MM.1S (cell line): ENCODE data around the gene CDRT4.

ENCODE experiments used
- DNase-seq: peaks from one replicate; pipeline ENCODE4 v3.0.0-alpha.2; 2015
- H2AFZ ChIP-seq: fragments of 300-600 bp; sonication (generic); 2 replicates; pipeline ENCODE4 v1.6.0; 2016; ENCODE audit warnings: antibody characterized with exemption, low read length
- H3F3A ChIP-seq: fragments of 300-600 bp; sonication (generic); 2 replicates; pipeline ENCODE4 v1.6.1; 2016; ENCODE audit warnings: mild to moderate bottlenecking, antibody characterized with exemption, low read length, moderate library complexity, mixed read lengths; ENCODE audit not compliant: insufficient read depth
- H3K27ac ChIP-seq: fragments of 300-600 bp; sonication (generic); 2 replicates; pipeline ENCODE4 v1.5.1; 2016; ENCODE audit warnings: mild to moderate bottlenecking, low read length
- H3K27me3 ChIP-seq: fragments of 300-600 bp; sonication (generic); replicated peaks from 2 replicates; pipeline ENCODE4 v1.6.0; 2016; ENCODE audit warnings: low read length; ENCODE audit not compliant: insufficient read depth
- H3K36me3 ChIP-seq: fragments of 300-600 bp; sonication (generic); replicated peaks from 2 replicates; pipeline ENCODE4 v1.6.1; 2016; ENCODE audit warnings: mild to moderate bottlenecking, low read length, mixed read lengths; ENCODE audit not compliant: insufficient read depth
- H3K4me1 ChIP-seq: fragments of 300-600 bp; sonication (generic); 2 replicates; pipeline ENCODE4 v1.6.1; 2016; ENCODE audit warnings: low read length, mixed read lengths
- H3K4me2 ChIP-seq: fragments of 300-600 bp; sonication (generic); 2 replicates; pipeline ENCODE4 v1.6.0; 2016; ENCODE audit warnings: low read depth, low read length
- H3K4me3 ChIP-seq: fragments of 300-600 bp; sonication (generic); 2 replicates; pipeline ENCODE4 v1.5.1; 2016; ENCODE audit warnings: low read length, mixed read lengths
- H3K79me2 ChIP-seq: fragments of 300-600 bp; sonication (generic); 2 replicates; pipeline ENCODE4 v1.6.1; 2016; ENCODE audit warnings: mixed run types, low read length, mixed read lengths
- H3K9ac ChIP-seq: fragments of 300-600 bp; sonication (generic); 2 replicates; pipeline ENCODE4 v1.6.1; 2016; ENCODE audit warnings: low read length, mixed read lengths
- H3K9me2 ChIP-seq: fragments of 300-600 bp; sonication (generic); replicated peaks from 2 replicates; pipeline ENCODE4 v1.6.1; 2016; ENCODE audit warnings: mild to moderate bottlenecking, low read length, mixed read lengths; ENCODE audit not compliant: insufficient read depth
- H3K9me3 ChIP-seq: fragments of 300-600 bp; sonication (generic); replicated peaks from 2 replicates; pipeline ENCODE4 v1.6.1; 2016; ENCODE audit warnings: mild to moderate bottlenecking, low read length, mixed read lengths; ENCODE audit not compliant: insufficient read depth
- H4K20me1 ChIP-seq: fragments of 300-600 bp; sonication (generic); 2 replicates; pipeline ENCODE4 v1.6.1; 2016; ENCODE audit warnings: mild to moderate bottlenecking, low read length, moderate library complexity, mixed read lengths; ENCODE audit not compliant: insufficient read depth
- CTCF ChIP-seq: fragments of 300-600 bp; sonication (generic); IDR thresholded peaks from 2 replicates; pipeline ENCODE4 v1.5.1; 2016; ENCODE audit warnings: antibody characterized with exemption, low read length, mixed read lengths
- EZH2 ChIP-seq: fragments of 300-600 bp; sonication (generic); optimal IDR thresholded peaks from 2 replicates; pipeline ENCODE3; 2017; ENCODE audit warnings: low read depth, mild to moderate bottlenecking, antibody characterized with exemption, low read length, mixed read lengths
- EZH2phosphoT487 ChIP-seq: fragments of 300-600 bp; sonication (generic); IDR thresholded peaks from 2 replicates; pipeline ENCODE4 v1.6.1; 2018; ENCODE audit warnings: antibody characterized with exemption, low read length

Gene CDRT4

GRCh38 chr17:15413101-15413771 lies 54.2 kb downstream of the CDRT4 start:
- TF ChIP-seq EZH2 (no peak), EZH2phosphoT487 (no peak), CTCF (no peak)
- no peaks in the 10 kb centered on the region for H3K36me3 ChIP-seq
- H3K27ac ChIP-seq: no peak overlapping the region

GRCh38 chr17:15412606-15413005 lies 54.8 kb downstream of the CDRT4 start:
- TF ChIP-seq EZH2 (no peak), EZH2phosphoT487 (no peak), CTCF (no peak)
- Histone ChIP-seq H3K27ac (no peak overlapping the region), H3K9me2 (no peaks in the 10 kb centered on the region), H3K9ac (no peak overlapping the region), H3F3A (no peaks in the 10 kb centered on the region), H3K27me3 (no peaks in the 10 kb centered on the region), H3K36me3 (no peaks in the 10 kb centered on the region), H2AFZ (no peak overlapping the region), H3K79me2 (no peaks in the 10 kb centered on the region), H4K20me1 (no peaks in the 10 kb centered on the region), H3K4me2 (no peak overlapping the region), H3K4me1 (no peaks in the 10 kb centered on the region), H3K4me3 (no peak overlapping the region), H3K9me3 (no peaks in the 10 kb centered on the region)
- DNase-seq: no peak

More at GRCh38 chr17:15413101-15413771, 54.2 kb downstream of the CDRT4 start:
- Histone ChIP-seq H3K79me2 (no peaks in the 10 kb centered on the region), H3K4me3 (no peak overlapping the region), H3K9me3 (no peaks in the 10 kb centered on the region), H3K9me2 (no peaks in the 10 kb centered on the region), H3K4me1 (no peaks in the 10 kb centered on the region), H3F3A (no peaks in the 10 kb centered on the region), H3K27me3 (no peaks in the 10 kb centered on the region), H2AFZ (no peak overlapping the region), H4K20me1 (no peaks in the 10 kb centered on the region), H3K4me2 (no peak overlapping the region), H3K9ac (no peak overlapping the region)
- no peak for DNase-seq

- Histone ChIP-seq H3K79me2 (no peaks in the 10 kb centered on the region), H3K4me3 (no peak overlapping the region), H3F3A (no peaks in the 10 kb centered on the region), H3K27ac (no peak overlapping the region), H3K9ac (no peak overlapping the region), H2AFZ (no peak overlapping the region), H3K4me1 (no peaks in the 10 kb centered on the region), H3K36me3 (no peaks in the 10 kb centered on the region), H3K4me2 (no peak overlapping the region), H3K9me3 (no peaks in the 10 kb centered on the region), H3K27me3 (no peaks in the 10 kb centered on the region), H4K20me1 (no peaks in the 10 kb centered on the region), H3K9me2 (no peaks in the 10 kb centered on the region)
- no peak for DNase-seq
- TF ChIP-seq EZH2 (no peak), CTCF (no peak), EZH2phosphoT487 (no peak)
These were observed 55.8 kb downstream of the CDRT4 start for GRCh38 chr17:15411384-15412198.
